Measurements from ENCODE around the gene TBC1D8.
"Not testable (repeated sequence)": the region's sequence is repeated elsewhere in the genome, so short reads cannot be mapped to it uniquely, and the experiment has no call there.

TBC1D8 gene

GRCh38 chr2:101052147-101052546 is 99.0 kb downstream of the TBC1D8 start:
- no peak for DNase-seq
- no peak for TF ChIP-seq CTCF (IDR thresholded peaks at IDR 0.05; ENCODE audit: low read depth, low read length)
- no peaks in the 10 kb centered on the region for H3K9me3 ChIP-seq (ENCODE audit: severe bottlenecking)

DNA sequence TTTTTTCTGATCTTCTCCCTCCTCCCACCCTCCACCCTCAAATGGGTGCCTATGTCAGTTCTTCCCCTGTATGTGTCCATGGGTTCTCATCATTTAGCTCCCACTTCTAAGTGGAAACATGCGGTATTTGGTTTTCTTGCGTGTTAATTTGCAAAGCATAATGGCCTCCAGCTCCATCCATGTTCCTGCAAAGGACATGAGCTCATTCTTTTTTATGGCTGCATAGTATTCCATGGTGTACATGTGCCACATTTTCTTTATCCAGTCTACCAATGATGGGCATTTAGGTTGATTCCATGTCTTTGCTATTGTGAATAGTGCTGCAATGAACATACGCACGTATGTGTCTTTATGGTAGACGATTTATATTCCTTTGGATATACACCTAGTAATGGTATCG is 100.3 kb downstream of the TBC1D8 start:
- DNase-seq; H3K27me3 ChIP-seq (ENCODE audit: insufficient read depth, low read depth, severe bottlenecking); H3K27ac ChIP-seq; H3K4me3 ChIP-seq (ENCODE audit: low read depth, low read length); H3K9me3 ChIP-seq (ENCODE audit: severe bottlenecking): not testable (repeated sequence)
- H3K36me3 ChIP-seq: peaks cover 61% of the 10 kb centered on the region

More at GRCh38 chr2:101052147-101052546, 99.0 kb downstream of the TBC1D8 start:
- H3K4me3 ChIP-seq (ENCODE audit: low read depth, low read length): no peak overlapping the region
- no peaks in the 10 kb centered on the region for H3K27me3 ChIP-seq (ENCODE audit: insufficient read depth, low read depth, severe bottlenecking)
- H3K27ac ChIP-seq: no peak overlapping the region
- H3K36me3 ChIP-seq: peaks cover 62% of the 10 kb centered on the region

GRCh38 chr2:101048756-101049155 is 102.4 kb downstream of the TBC1D8 start:
- no peak for DNase-seq
- no peak for TF ChIP-seq CTCF (IDR thresholded peaks at IDR 0.05; ENCODE audit: low read depth, low read length)
- peaks cover 58% of the 10 kb centered on the region for H3K36me3 ChIP-seq
- no peak overlapping the region for H3K4me3 ChIP-seq (ENCODE audit: low read depth, low read length)
- H3K27ac ChIP-seq: no peak overlapping the region
- H3K9me3 ChIP-seq (ENCODE audit: severe bottlenecking): no peaks in the 10 kb centered on the region
- no peaks in the 10 kb centered on the region for H3K27me3 ChIP-seq (ENCODE audit: insufficient read depth, low read depth, severe bottlenecking)

GRCh38 chr2:101047774-101048173 is 103.4 kb downstream of the TBC1D8 start:
- H3K27ac ChIP-seq: no peak overlapping the region
- H3K4me3 ChIP-seq (ENCODE audit: low read depth, low read length): no peak overlapping the region
- no peaks in the 10 kb centered on the region for H3K27me3 ChIP-seq (ENCODE audit: insufficient read depth, low read depth, severe bottlenecking)
- DNase-seq: no peak
- H3K36me3 ChIP-seq: peaks cover 51% of the 10 kb centered on the region
- H3K9me3 ChIP-seq (ENCODE audit: severe bottlenecking): no peaks in the 10 kb centered on the region
- TF ChIP-seq CTCF (IDR thresholded peaks at IDR 0.05; ENCODE audit: low read depth, low read length): no peak

DNA sequence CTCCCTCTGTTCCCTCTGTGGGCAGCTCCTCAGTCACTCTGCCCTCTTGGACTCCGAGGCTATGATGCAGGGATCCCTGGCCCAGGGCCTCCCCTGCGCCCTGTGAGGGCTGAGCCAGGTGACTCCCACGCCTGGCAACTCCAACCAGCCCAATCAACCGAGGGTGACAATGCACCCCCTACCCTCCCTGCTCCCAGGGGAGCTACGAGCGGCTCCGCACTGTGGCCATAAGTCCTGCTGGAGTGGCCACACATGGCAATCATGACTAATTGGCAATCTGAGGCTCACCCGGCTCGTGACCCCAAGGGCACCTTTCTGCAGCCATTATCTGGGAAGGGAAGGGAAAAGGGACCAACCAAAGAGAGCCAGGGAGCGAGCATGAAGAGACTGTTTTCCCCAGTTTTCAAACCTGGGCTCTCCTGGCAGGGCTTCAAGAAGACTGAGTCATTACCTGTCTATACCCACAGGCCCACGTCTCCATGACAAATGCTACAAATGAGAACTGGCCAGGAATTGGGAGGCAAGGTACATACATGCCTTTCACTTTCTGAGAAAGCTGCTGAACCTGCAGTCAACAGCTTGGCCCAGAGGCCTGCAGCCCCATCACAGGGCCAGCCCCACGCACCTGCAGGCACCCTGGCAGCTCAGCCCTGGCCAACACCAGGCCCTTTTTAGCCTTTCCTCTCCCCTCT is 104.0 kb downstream of the TBC1D8 start:
- Histone ChIP-seq H3K4me3 (ENCODE audit: low read depth, low read length) (no peak overlapping the region), H3K9me3 (ENCODE audit: severe bottlenecking) (no peaks in the 10 kb centered on the region), H3K27me3 (ENCODE audit: insufficient read depth, low read depth, severe bottlenecking) (no peaks in the 10 kb centered on the region), H3K27ac (no peak overlapping the region), H3K36me3 (peaks cover 51% of the 10 kb centered on the region)
- no peak for TF ChIP-seq CTCF (IDR thresholded peaks at IDR 0.05; ENCODE audit: low read depth, low read length)
- no peak for DNase-seq

DNA sequence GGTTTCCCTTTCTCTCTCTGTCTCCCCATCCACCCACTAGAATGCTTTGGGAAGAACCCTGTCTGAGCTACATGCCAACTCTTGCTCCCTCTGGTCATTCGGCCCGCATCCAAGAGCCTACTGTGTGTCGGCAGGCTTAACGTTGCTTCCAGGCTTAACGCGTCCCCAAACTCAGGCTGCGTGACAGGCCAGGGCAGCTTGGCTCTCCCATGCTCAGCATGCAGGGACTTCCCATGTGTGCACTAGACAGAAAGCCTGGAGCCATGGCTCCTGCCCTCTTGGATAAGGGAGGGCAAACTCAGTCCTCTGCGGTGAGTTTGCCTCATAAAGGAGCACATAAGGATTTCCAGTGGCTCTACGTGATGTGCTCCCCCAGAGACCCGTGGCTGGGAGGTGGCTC is 105.9 kb downstream of the TBC1D8 start:
- H3K4me3 ChIP-seq (ENCODE audit: low read depth, low read length): no peak overlapping the region
- no peak overlapping the region for H3K27ac ChIP-seq
- TF ChIP-seq CTCF (IDR thresholded peaks at IDR 0.05; ENCODE audit: low read depth, low read length): no peak
- peaks cover 43% of the 10 kb centered on the region for H3K36me3 ChIP-seq
- no peak for DNase-seq
- H3K9me3 ChIP-seq (ENCODE audit: severe bottlenecking): no peaks in the 10 kb centered on the region
- no peaks in the 10 kb centered on the region for H3K27me3 ChIP-seq (ENCODE audit: insufficient read depth, low read depth, severe bottlenecking)
